ENCODE measurements around the gene SLC13A4.

Gene SLC13A4

DNA sequence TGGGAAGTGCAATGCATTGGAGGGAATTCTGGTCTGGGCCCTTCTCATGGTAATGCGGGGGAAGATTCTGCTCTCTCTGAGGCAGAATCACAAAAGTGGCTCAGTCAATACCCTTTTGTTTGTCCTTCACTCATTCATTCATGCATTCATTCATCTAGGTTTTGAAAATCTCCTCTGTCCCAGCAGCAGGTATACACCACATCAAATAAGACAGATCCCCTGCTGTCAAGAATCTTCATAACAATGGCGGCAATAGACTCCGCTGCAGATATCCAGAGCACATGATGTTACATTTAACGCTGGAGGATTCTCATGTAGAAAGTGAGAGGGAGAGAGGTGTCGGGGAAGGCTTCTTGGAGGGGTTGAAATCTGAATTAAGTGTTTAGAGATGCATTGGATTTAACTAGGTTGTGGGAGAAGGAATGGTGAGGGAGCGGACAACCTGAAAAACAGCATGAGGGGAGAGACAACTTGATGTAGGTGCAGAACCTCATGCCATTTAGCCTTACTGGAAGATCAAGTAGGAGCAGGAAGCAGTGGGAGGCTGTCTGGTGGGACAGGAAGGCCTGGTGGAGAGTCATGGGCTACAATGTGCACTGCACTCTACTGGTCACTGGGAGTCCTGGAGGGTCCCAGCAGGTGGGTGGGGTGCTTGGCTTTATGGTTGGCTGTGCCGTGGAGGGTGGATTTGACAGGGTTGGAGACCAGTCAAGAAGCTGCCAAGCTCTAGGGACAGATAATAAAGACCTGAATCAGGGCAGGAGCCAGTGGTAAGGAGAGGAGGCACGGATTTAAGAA, 25.8 kb upstream of the SLC13A4 start:
- TF ChIP-seq FOXP2 (optimal IDR thresholded peaks at IDR 0.05; ENCODE audit: borderline replicate concordance, extremely low read depth, extremely low read length, insufficient read depth) (no peak), TAF1 (IDR thresholded peaks at IDR 0.05; ENCODE audit: borderline replicate concordance, insufficient read depth, low read length) (no peak), POLR2AphosphoS5 (IDR thresholded peaks at IDR 0.05; ENCODE audit: low read depth, low read length) (no peak), REST (IDR thresholded peaks at IDR 0.05; ENCODE audit: insufficient read depth in 1 of 2, low read depth in 2 of 2, low read length in 2 of 2) (no peak), SIN3A (IDR thresholded peaks at IDR 0.05; ENCODE audit: borderline replicate concordance, insufficient read depth, low read length) (no peak)

DNA sequence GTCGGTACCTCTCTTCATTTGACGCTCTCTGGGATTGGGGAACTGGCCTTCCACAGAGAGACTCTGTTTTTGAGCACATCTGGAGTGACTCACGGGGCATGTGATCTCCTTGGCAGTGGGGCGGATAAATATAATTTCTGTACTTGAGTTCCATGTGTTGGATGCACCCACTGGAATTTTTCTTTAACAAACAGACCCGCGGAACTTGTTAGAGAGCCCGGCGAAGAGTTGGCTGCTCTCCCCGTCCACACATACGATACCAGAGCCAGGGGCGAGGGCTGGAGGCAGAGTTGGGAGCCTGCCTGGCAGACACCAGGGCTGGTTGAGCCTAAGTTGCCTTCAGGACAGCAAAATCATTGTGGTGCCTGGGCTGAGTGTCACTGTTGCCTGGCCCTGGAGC, 20.8 kb upstream of the SLC13A4 start, which contains the start of gene FAM180A:
FAM180A (minus strand) TSS at position 44 of the 400 bp plus-strand sequence. CDS start 233 bp downstream, outside the sequence.
- TF ChIP-seq POLR2AphosphoS5 (IDR thresholded peaks at IDR 0.05; ENCODE audit: low read depth, low read length) (no peak), FOXP2 (optimal IDR thresholded peaks at IDR 0.05; ENCODE audit: borderline replicate concordance, extremely low read depth, extremely low read length, insufficient read depth) (no peak), SIN3A (IDR thresholded peaks at IDR 0.05; ENCODE audit: borderline replicate concordance, insufficient read depth, low read length) (no peak)

GRCh38 chr7:135747366-135747765, 19.4 kb upstream of the SLC13A4 start:
- no peak for TF ChIP-seq POLR2AphosphoS5 (IDR thresholded peaks at IDR 0.05; ENCODE audit: low read depth, low read length)
- TF ChIP-seq REST (IDR thresholded peaks at IDR 0.05; ENCODE audit: insufficient read depth in 1 of 2, low read depth in 2 of 2, low read length in 2 of 2) = no peak
- TF ChIP-seq SIN3A (IDR thresholded peaks at IDR 0.05; ENCODE audit: borderline replicate concordance, insufficient read depth, low read length) = no peak
- no peak for TF ChIP-seq TAF1 (IDR thresholded peaks at IDR 0.05; ENCODE audit: borderline replicate concordance, insufficient read depth, low read length)
- no peak for TF ChIP-seq FOXP2 (optimal IDR thresholded peaks at IDR 0.05; ENCODE audit: borderline replicate concordance, extremely low read depth, extremely low read length, insufficient read depth)

DNA sequence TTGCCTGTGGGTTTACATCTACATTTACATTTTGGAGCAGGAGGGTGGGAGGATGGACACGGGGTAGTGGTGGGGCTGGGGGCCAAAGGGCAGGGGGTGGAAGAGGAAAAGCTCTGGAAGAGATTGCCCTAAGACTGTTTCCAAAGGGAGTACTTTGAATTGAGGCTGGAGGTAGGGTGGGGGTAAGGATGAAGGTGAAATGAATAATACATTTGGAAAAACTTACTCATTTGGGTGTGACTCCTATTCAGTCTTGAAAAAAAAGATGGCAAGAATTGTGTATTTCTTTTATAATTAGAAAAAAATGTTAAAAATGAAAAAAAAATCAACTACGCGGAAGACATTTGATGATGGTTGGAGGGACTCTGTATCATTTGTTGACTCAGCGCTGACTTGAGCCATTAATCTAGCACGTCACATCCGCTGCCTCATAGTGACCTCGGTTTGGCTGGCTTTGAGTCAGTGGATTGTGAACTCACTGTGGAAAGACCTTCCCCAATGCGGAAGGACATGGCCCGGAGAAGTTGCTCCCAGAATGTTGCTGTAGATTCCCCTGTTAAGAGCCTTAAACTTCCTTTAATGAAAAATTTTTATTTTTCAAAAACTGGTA, 17.8 kb upstream of the SLC13A4 start:
- no peak for TF ChIP-seq FOXP2 (optimal IDR thresholded peaks at IDR 0.05; ENCODE audit: borderline replicate concordance, extremely low read depth, extremely low read length, insufficient read depth)
- no peak for TF ChIP-seq SIN3A (IDR thresholded peaks at IDR 0.05; ENCODE audit: borderline replicate concordance, insufficient read depth, low read length)
- TF ChIP-seq POLR2AphosphoS5 (IDR thresholded peaks at IDR 0.05; ENCODE audit: low read depth, low read length) = no peak
- no peak for TF ChIP-seq REST (IDR thresholded peaks at IDR 0.05; ENCODE audit: insufficient read depth in 1 of 2, low read depth in 2 of 2, low read length in 2 of 2)
- TF ChIP-seq TAF1 (IDR thresholded peaks at IDR 0.05; ENCODE audit: borderline replicate concordance, insufficient read depth, low read length) = no peak

DNA sequence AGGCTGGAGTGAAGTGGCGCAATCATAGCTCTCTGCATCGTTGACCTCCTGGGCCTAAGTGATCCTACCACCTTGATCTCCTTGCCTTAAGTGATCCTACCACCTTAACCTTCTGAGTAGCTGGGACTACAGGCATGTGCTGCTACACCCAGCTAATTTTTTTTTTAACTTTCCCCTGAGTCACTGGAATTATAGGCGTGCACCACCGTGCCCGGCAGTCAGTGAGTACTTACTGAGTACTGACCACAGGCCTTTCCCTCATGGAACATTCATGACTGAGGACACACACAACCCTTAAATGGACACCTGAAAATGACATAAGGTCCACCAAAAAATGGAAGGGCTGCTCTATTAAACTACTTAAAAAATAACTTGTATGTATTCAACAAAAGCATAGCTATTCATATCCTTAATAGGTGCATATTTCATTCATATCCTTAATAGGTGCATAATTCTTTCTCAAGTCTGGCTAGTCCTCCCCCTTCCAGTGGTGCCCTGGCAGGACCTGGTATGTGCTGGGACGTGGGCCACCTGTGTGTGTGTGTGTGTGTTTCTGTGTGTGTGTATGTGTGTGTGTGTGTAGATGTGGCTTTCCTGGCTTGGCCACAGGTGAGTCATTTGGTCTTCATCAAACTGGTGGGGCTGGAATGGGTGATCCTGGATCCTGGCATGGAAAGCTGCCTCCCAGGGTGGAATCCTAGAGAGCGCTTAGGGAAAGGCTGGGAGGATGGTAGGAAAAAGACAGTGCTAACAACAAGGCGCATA, 17.1 kb upstream of the SLC13A4 start:
- TF ChIP-seq FOXP2 (optimal IDR thresholded peaks at IDR 0.05; ENCODE audit: borderline replicate concordance, extremely low read depth, extremely low read length, insufficient read depth) = no peak
- no peak for TF ChIP-seq TAF1 (IDR thresholded peaks at IDR 0.05; ENCODE audit: borderline replicate concordance, insufficient read depth, low read length)
- no peak for TF ChIP-seq POLR2AphosphoS5 (IDR thresholded peaks at IDR 0.05; ENCODE audit: low read depth, low read length)
- TF ChIP-seq SIN3A (IDR thresholded peaks at IDR 0.05; ENCODE audit: borderline replicate concordance, insufficient read depth, low read length) = no peak
- no peak for TF ChIP-seq REST (IDR thresholded peaks at IDR 0.05; ENCODE audit: insufficient read depth in 1 of 2, low read depth in 2 of 2, low read length in 2 of 2)
